Measurements from ENCODE around the gene CAPN12.
"Not testable (repeated sequence)": the region's sequence is repeated elsewhere in the genome, so short reads cannot be mapped to it uniquely, and the experiment has no call there.

CAPN12 gene

GRCh38 chr19:38766276-38767047 lies 22.2 kb upstream of the CAPN12 start:
- H3K4me1 ChIP-seq (ENCODE audit: control insufficient read depth, insufficient read depth, low read length) = 0 out of 2 replicates have a peak, but pooled peaks cover 2% of the 10 kb centered on the region
- H3K9ac ChIP-seq (ENCODE audit: low read length) = no peak overlapping the region
- no peaks in the 10 kb centered on the region for H3K9me3 ChIP-seq (ENCODE audit: control insufficient read depth, insufficient read depth, low read depth, low read length)
- no peak overlapping the region for H3K4me3 ChIP-seq (ENCODE audit: low read depth, low read length)
- H3K27ac ChIP-seq (ENCODE audit: low read depth, low read length) = no peak overlapping the region
- H3K27me3 ChIP-seq (ENCODE audit: control insufficient read depth, insufficient read depth, low read length) = no peaks in the 10 kb centered on the region
- no peaks in the 10 kb centered on the region for H3K36me3 ChIP-seq (ENCODE audit: control insufficient read depth, insufficient read depth, low read length)

DNA sequence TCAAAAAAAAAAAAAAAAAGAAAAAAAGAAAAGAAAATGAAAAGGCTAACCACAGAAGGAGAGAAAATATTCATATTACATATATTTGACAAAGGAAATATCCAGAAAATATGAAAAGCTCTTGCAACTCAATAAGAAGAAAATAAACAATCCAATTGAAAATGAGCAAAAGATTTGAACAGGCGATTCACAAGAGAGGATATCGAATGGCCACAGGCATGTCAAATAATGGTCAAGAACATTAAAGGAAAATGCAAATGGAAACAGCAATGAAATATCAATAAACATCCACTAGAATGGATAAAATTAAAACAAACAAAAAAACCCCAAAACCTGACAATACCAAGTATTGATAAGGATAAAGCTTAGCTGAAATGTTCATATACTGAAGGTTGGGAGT lies 20.9 kb upstream of the CAPN12 start:
- H3K4me1 ChIP-seq (ENCODE audit: control insufficient read depth, insufficient read depth, low read length) = 0 out of 2 replicates have a peak, but pooled peaks cover 2% of the 10 kb centered on the region
- H3K36me3 ChIP-seq (ENCODE audit: control insufficient read depth, insufficient read depth, low read length) = no peaks in the 10 kb centered on the region
- no peak overlapping the region for H3K9ac ChIP-seq (ENCODE audit: low read length)
- H3K27me3 ChIP-seq (ENCODE audit: control insufficient read depth, insufficient read depth, low read length) = no peaks in the 10 kb centered on the region
- H3K27ac ChIP-seq (ENCODE audit: low read depth, low read length) = no peak overlapping the region
- H3K9me3 ChIP-seq (ENCODE audit: control insufficient read depth, insufficient read depth, low read depth, low read length) = no peaks in the 10 kb centered on the region
- no peak overlapping the region for H3K4me3 ChIP-seq (ENCODE audit: low read depth, low read length)

- H3K27ac ChIP-seq (ENCODE audit: low read depth, low read length) = no peak overlapping the region
- H3K4me3 ChIP-seq (ENCODE audit: low read depth, low read length) = no peak overlapping the region
- no peaks in the 10 kb centered on the region for H3K36me3 ChIP-seq (ENCODE audit: control insufficient read depth, insufficient read depth, low read length)
- no peak overlapping the region for H3K9ac ChIP-seq (ENCODE audit: low read length)
- no peaks in the 10 kb centered on the region for H3K9me3 ChIP-seq (ENCODE audit: control insufficient read depth, insufficient read depth, low read depth, low read length)
- H3K4me1 ChIP-seq (ENCODE audit: control insufficient read depth, insufficient read depth, low read length) = no peaks in the 10 kb centered on the region
- no peaks in the 10 kb centered on the region for H3K27me3 ChIP-seq (ENCODE audit: control insufficient read depth, insufficient read depth, low read length)
Observed at GRCh38 chr19:38763795-38764220, 19.5 kb upstream of the CAPN12 start.

- not testable (repeated sequence) for H3K4me3 ChIP-seq (ENCODE audit: low read depth, low read length); H3K9ac ChIP-seq (ENCODE audit: low read length); H3K4me1 ChIP-seq (ENCODE audit: control insufficient read depth, insufficient read depth, low read length); H3K36me3 ChIP-seq (ENCODE audit: control insufficient read depth, insufficient read depth, low read length); H3K27ac ChIP-seq (ENCODE audit: low read depth, low read length); H3K27me3 ChIP-seq (ENCODE audit: control insufficient read depth, insufficient read depth, low read length); H3K9me3 ChIP-seq (ENCODE audit: control insufficient read depth, insufficient read depth, low read depth, low read length)
Observed at GRCh38 chr19:38761884-38762389, 17.7 kb upstream of the CAPN12 start.

DNA sequence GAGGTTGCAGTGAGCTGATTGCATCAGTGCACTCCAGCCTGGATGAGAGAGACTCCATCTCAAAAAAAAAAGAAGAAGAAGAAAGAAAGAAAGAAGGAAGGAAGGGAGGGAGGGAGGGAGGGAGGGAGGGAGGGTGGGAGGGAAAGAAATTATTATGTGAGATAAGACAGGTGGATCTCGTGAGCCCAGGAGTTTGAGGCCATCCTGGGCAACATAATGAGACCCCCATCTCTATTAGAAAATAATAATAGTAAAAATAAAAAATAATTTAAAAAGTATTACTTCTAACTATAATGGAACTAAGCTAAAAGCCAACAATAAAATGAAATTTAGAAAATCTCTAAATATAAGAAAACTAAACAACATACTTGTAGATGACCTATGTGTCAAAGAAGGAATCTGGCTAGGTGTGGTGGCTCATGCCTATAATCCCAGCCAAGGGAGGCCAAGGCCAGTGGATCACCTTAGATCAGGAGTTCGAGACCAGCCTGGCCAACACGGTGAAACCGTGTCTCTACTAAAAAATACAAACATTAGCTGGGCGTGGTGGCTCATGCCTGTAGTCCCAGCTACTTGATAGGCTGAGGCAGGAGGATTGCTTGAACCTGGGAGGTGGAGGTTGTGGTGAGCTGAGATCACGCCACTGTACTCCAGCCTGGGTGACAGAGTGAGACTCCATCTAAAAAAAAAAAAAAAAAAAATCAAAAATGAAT lies 16.7 kb upstream of the CAPN12 start:
- H3K27ac ChIP-seq (ENCODE audit: low read depth, low read length); H3K4me1 ChIP-seq (ENCODE audit: control insufficient read depth, insufficient read depth, low read length); H3K4me3 ChIP-seq (ENCODE audit: low read depth, low read length); H3K9me3 ChIP-seq (ENCODE audit: control insufficient read depth, insufficient read depth, low read depth, low read length); H3K9ac ChIP-seq (ENCODE audit: low read length); H3K36me3 ChIP-seq (ENCODE audit: control insufficient read depth, insufficient read depth, low read length); H3K27me3 ChIP-seq (ENCODE audit: control insufficient read depth, insufficient read depth, low read length): not testable (repeated sequence)

- Histone ChIP-seq H3K4me3 (ENCODE audit: low read depth, low read length) (no peak overlapping the region), H3K27ac (ENCODE audit: low read depth, low read length) (no peak overlapping the region), H3K36me3 (ENCODE audit: control insufficient read depth, insufficient read depth, low read length) (no peaks in the 10 kb centered on the region), H3K9ac (ENCODE audit: low read length) (no peak overlapping the region), H3K9me3 (ENCODE audit: control insufficient read depth, insufficient read depth, low read depth, low read length) (no peaks in the 10 kb centered on the region), H3K27me3 (ENCODE audit: control insufficient read depth, insufficient read depth, low read length) (no peaks in the 10 kb centered on the region), H3K4me1 (ENCODE audit: control insufficient read depth, insufficient read depth, low read length) (no peaks in the 10 kb centered on the region; the same call in 1 of the 2 replicates)
Observed at GRCh38 chr19:38759590-38760003, 15.3 kb upstream of the CAPN12 start.

DNA sequence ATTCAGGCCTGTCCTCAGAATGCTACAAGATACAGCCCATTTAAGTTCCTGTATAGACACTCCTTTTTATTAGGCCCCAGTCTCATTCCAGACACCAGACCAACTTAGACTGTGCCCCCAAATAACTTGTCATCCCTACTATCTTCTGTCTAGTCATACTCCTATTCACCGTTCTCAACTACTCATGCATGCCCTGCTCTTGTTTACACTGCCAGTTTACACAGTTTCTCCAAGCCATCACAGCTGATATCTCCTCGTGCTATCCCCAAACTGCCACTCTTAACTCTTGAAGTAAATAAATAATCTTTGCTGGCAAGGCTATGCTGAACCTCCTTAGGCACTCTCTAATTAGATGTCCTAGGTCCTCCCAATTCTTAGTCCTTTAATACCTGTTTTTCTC lies 9.9 kb upstream of the CAPN12 start:
- not testable (repeated sequence) for H3K4me1 ChIP-seq (ENCODE audit: control insufficient read depth, insufficient read depth, low read length); H3K9me3 ChIP-seq (ENCODE audit: control insufficient read depth, insufficient read depth, low read depth, low read length); H3K36me3 ChIP-seq (ENCODE audit: control insufficient read depth, insufficient read depth, low read length); H3K9ac ChIP-seq (ENCODE audit: low read length); H3K4me3 ChIP-seq (ENCODE audit: low read depth, low read length); H3K27me3 ChIP-seq (ENCODE audit: control insufficient read depth, insufficient read depth, low read length); H3K27ac ChIP-seq (ENCODE audit: low read depth, low read length)

DNA sequence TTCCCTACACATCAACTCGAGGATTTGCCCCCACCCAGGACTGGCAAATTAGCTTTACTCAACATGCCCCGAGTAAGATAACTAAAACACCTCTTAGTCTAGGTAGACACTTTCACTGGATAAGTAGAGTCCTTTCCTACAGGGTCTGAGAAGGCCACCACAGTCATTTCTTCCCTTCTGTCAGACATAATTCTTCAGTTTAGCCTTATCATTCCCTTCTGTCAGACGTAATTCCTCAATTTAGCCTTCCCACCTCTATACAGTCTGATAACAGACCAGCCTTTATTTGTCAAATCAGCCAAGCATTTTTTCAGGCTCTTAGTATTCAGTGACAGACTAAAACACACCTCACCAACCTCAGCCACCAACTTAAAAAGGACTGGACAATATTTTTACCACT lies 9.5 kb upstream of the CAPN12 start:
- H3K4me1 ChIP-seq (ENCODE audit: control insufficient read depth, insufficient read depth, low read length); H3K36me3 ChIP-seq (ENCODE audit: control insufficient read depth, insufficient read depth, low read length); H3K9me3 ChIP-seq (ENCODE audit: control insufficient read depth, insufficient read depth, low read depth, low read length); H3K4me3 ChIP-seq (ENCODE audit: low read depth, low read length); H3K27me3 ChIP-seq (ENCODE audit: control insufficient read depth, insufficient read depth, low read length); H3K27ac ChIP-seq (ENCODE audit: low read depth, low read length); H3K9ac ChIP-seq (ENCODE audit: low read length): not testable (repeated sequence)

- H3K27ac ChIP-seq (ENCODE audit: low read depth, low read length) = no peak overlapping the region
- no peaks in the 10 kb centered on the region for H3K4me1 ChIP-seq (ENCODE audit: control insufficient read depth, insufficient read depth, low read length)
- H3K9ac ChIP-seq (ENCODE audit: low read length) = no peak overlapping the region
- H3K27me3 ChIP-seq (ENCODE audit: control insufficient read depth, insufficient read depth, low read length) = no peaks in the 10 kb centered on the region
- H3K36me3 ChIP-seq (ENCODE audit: control insufficient read depth, insufficient read depth, low read length) = no peaks in the 10 kb centered on the region
- no peaks in the 10 kb centered on the region for H3K9me3 ChIP-seq (ENCODE audit: control insufficient read depth, insufficient read depth, low read depth, low read length)
- H3K4me3 ChIP-seq (ENCODE audit: low read depth, low read length) = no peak overlapping the region
Observed at GRCh38 chr19:38745316-38745715, 1.0 kb upstream of the CAPN12 start.

DNA sequence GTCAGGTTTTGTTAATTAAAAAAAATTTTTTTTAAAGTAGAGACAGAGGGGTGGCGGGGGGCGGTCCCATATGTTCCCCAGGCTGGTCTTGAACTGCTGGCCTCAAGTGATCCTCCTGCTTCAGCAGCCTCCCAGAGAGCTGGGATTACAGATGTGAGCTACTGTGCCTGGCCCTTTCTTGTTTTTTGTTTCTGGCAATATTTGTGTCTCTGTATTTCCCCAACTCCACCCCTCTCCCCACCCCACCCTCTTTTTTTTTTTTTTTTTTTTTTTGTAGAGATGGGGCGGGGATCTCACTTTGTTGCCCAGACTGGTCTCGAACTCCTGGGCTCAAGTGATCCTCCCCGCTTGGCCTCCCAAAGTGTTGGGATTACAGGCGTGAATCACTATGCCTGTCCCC lies 600 bp upstream of the CAPN12 start:
- Histone ChIP-seq H3K27ac (ENCODE audit: low read depth, low read length) (no peak overlapping the region), H3K9me3 (ENCODE audit: control insufficient read depth, insufficient read depth, low read depth, low read length) (no peaks in the 10 kb centered on the region), H3K36me3 (ENCODE audit: control insufficient read depth, insufficient read depth, low read length) (no peaks in the 10 kb centered on the region), H3K27me3 (ENCODE audit: control insufficient read depth, insufficient read depth, low read length) (no peaks in the 10 kb centered on the region), H3K9ac (ENCODE audit: low read length) (no peak overlapping the region), H3K4me3 (ENCODE audit: low read depth, low read length) (no peak overlapping the region), H3K4me1 (ENCODE audit: control insufficient read depth, insufficient read depth, low read length) (no peaks in the 10 kb centered on the region)

Data from HUES6 (cell line).